Right lobe of liver (tissue), 4 donors: ENCODE data around the gene MYO18A.

Experiments used
- POLR2A ChIP-seq: fragments of 450-650 bp; IDR thresholded peaks from one replicate; pipeline ENCODE4 v1.6.1; 2017; ENCODE audit warnings: antibody characterized with exemption, mild to moderate bottlenecking
- TF ChIP-seq, protein P1 (sequence below), 4 donors: fragments of 200-600 bp in 3 of 4; fragments of 450-650 bp in 1 of 4; IDR thresholded peaks; one replicate each; pipeline versions ENCODE4 v1.5.1 to v1.8.0; 2016 to 2022; ENCODE audit warnings: antibody characterized with exemption in 4 of 4, mild to moderate bottlenecking in 2 of 4
- donor health status: DM: no; HTN: no; CAD: no.
- donor health status: DM: no; HTN: no; CAD: no.
- donor health status: DM: no; HTN: yes; CAD: no.

GRCh38 chr17:29126268-29126930 lies 53.8 kb downstream of the MYO18A start:
- TF ChIP-seq, protein P1, sequence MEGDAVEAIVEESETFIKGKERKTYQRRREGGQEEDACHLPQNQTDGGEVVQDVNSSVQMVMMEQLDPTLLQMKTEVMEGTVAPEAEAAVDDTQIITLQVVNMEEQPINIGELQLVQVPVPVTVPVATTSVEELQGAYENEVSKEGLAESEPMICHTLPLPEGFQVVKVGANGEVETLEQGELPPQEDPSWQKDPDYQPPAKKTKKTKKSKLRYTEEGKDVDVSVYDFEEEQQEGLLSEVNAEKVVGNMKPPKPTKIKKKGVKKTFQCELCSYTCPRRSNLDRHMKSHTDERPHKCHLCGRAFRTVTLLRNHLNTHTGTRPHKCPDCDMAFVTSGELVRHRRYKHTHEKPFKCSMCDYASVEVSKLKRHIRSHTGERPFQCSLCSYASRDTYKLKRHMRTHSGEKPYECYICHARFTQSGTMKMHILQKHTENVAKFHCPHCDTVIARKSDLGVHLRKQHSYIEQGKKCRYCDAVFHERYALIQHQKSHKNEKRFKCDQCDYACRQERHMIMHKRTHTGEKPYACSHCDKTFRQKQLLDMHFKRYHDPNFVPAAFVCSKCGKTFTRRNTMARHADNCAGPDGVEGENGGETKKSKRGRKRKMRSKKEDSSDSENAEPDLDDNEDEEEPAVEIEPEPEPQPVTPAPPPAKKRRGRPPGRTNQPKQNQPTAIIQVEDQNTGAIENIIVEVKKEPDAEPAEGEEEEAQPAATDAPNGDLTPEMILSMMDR (IDR thresholded peaks at IDR 0.05) = no peak
- no peak for TF ChIP-seq POLR2A
